Esophagus muscularis mucosa (tissue), 4 donors: ENCODE data around the gene PEAK3. TPM values are rescaled to one million over a fixed set of nuclear protein-coding genes. Genes with fewer than 3 reads are reported as not detected.

Experiments
- DNase-seq: peaks from one replicate; pipeline ENCODE4 v3.0.0-alpha.2; 2017; ENCODE audit errors: extremely low spot score
- H3K27ac ChIP-seq, 4 donors: fragments of 200-600 bp; sonication (generic); replicated peaks in 1 of 4; 1 replicate in 3 of 4; 2 replicates in 1 of 4; pipeline ENCODE4 v1.5.1; 2016 to 2019; ENCODE audit warnings: mild to moderate bottlenecking in 1 of 4
- H3K27me3 ChIP-seq, 4 donors: fragments of 200-600 bp; sonication (generic); one replicate each; pipeline versions ENCODE4 v1.5.1 to v1.6.0; 2016 to 2019
- H3K36me3 ChIP-seq, 4 donors: fragments of 200-600 bp; sonication (generic); one replicate each; pipeline ENCODE4 v1.5.1; 2016 to 2019
- H3K4me1 ChIP-seq, 4 donors: fragments of 200-600 bp; sonication (generic); one replicate each; pipeline ENCODE4 v1.5.1; 2016 to 2019
- H3K4me3 ChIP-seq, 4 donors: fragments of 200-600 bp; sonication (generic); 1 replicate in 2 of 4; 2 replicates in 2 of 4; pipeline ENCODE4 v1.5.1; 2016 to 2019; ENCODE audit warnings: mild to moderate bottlenecking in 4 of 4, moderate library complexity in 1 of 4
- H3K9me3 ChIP-seq, 4 donors: fragments of 200-600 bp; sonication (generic); 1 replicate in 3 of 4; 2 replicates in 1 of 4; pipeline ENCODE4 v1.5.1; 2016 to 2019
- CTCF ChIP-seq, 3 experiments: fragments of 200-600 bp in 2 of 3; fragments of 450-650 bp in 1 of 3; sonication (generic) in 2 of 3; IDR thresholded peaks; one replicate each; pipeline ENCODE4 v1.5.1; 2017 to 2019; ENCODE audit warnings: antibody characterized with exemption in 3 of 3, mild to moderate bottlenecking in 2 of 3, moderate library complexity in 1 of 3
- EP300 ChIP-seq: sonication (generic); formaldehyde crosslinking; IDR thresholded peaks from one replicate; pipeline ENCODE4 v1.6.1; 2017; ENCODE audit warnings: antibody characterized with exemption
- POLR2A ChIP-seq: fragments of 450-650 bp; IDR thresholded peaks from one replicate; pipeline ENCODE4 v1.6.1; 2017; ENCODE audit warnings: antibody characterized with exemption, moderate library complexity, mild to moderate bottlenecking, low read depth
- POLR2AphosphoS5 ChIP-seq, 2 donors: sonication (generic); formaldehyde crosslinking; IDR thresholded peaks; one replicate each; pipeline ENCODE4 v1.6.1; 2017; ENCODE audit warnings: antibody characterized with exemption in 2 of 2
- WGBS: methylation state at CpG from one replicate; pipeline ENCODE4 v1.1.5; 2018; 5-methylcytosine and 5-hydroxymethylcytosine counted together
- intact Hi-C: fragments of 100-400 bp; cut with DNase I; formaldehyde crosslinking; loops from one replicate; pipeline ENCODE4 v1.15.1; 2023
- total RNA-seq, 4 donors: library from RNA; depleted of rRNA; stranded (reverse); fragments of >200 nt; gene quantifications; one replicate each; pipeline versions ENCODE4 v1.1.0 to v1.2.1, GENCODE V29; 2016

The PEAK3 gene
- total RNA-seq, 4 donors from 2014 or later: 0.78 to 2.3 (median 1.3) TPM

GRCh38 chr19:2247433-2248101 lies 34.4 kb downstream of the PEAK3 start:
- Histone ChIP-seq H3K27ac (no peak overlapping the region), H3K4me3 (no peak overlapping the region), H3K9me3 (no peaks in the 10 kb centered on the region), H3K4me1 (peaks cover 29 to 68% (median 46%) of the 10 kb centered on the region in 4 donors), H3K36me3 (peaks cover 40 to 67% (median 61%) of the 10 kb centered on the region in 4 donors), H3K27me3 (peaks cover 11 to 37% (median 26%) of the 10 kb centered on the region in 4 donors)
- DNase-seq: no peak
- TF ChIP-seq CTCF (IDR thresholded peaks at IDR 0.05): no peak
- TF ChIP-seq POLR2A: no peak
- no peak for TF ChIP-seq EP300
- TF ChIP-seq POLR2AphosphoS5 (IDR thresholded peaks at IDR 0.05): no peak
- intact Hi-C loops: no loop called here
- WGBS: 87% methylated on average over 23 of the region's 28 CpGs

DNA sequence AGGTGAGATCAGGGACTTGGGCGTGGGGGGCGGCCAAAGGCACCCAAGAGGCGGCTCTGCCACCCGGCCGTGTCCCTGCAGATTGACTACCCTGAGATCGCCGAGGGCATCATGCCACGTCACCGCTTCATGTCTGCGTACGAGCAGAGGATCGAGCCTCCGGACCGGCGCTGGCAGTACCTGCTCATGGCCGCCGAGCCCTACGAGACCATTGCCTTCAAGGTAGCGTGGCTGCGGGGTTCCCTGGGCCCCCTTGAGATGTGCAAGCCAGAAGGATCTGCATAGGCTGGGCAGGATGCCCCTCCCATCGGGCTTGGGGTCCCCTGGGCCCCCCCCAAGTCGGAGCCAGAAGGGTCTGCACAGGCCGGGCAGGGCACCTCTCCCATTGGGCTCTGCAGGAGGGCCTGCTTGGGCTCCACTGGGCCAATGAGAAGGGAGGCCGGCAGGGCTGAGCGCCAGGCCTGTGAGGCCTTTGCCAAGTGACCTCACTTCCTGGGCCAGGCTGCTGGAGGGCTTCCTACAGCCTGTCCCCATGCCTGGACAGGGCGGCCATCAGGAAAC lies 35.1 kb downstream of the PEAK3 start:
- 87% methylated on average over 3 of the region's 26 CpGs for WGBS
- Histone ChIP-seq H3K27me3 (peaks cover 11 to 30% (median 19%) of the 10 kb centered on the region in 4 donors), H3K4me3 (no peak overlapping the region), H3K9me3 (no peaks in the 10 kb centered on the region), H3K4me1 (peaks cover 23 to 68% (median 46%) of the 10 kb centered on the region in 4 donors), H3K36me3 (peaks cover 40 to 67% (median 61%) of the 10 kb centered on the region in 4 donors), H3K27ac (no peak overlapping the region)
- intact Hi-C loops: no loop called here
- TF ChIP-seq CTCF (IDR thresholded peaks at IDR 0.05) (no peak), EP300 (no peak), POLR2A (no peak), POLR2AphosphoS5 (IDR thresholded peaks at IDR 0.05) (no peak)
- DNase-seq: no peak

DNA sequence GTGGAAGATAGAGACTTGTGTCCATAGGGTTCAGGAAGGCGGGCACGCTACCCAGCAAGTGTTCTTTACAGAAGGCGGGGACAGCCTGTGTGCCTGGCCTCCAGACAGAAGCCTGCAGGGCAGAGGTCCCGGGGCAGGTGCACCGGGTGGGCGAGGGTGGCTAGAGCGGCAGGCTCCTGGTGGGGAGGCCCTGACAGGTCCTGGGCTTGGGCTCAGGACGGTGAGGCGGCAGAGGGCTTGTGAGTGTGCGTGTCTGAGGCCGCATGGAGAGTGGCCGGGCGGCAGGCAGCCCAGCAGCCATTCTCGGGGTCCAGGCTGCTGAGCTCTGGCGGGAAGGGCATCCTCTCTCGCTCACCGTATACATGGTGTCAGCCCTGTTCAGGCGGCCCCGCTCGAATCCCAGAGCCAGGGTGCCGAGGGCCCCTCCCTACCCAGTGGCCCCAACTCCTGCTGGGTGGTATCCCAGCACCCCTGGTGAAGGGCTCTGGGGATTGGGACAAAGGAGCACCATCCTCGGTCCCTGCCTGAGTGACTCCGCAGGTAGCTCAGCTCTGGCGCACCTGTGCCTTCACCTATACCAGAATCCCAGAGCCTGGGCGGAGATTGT lies 35.9 kb downstream of the PEAK3 start:
- Histone ChIP-seq H3K4me3 (no peak overlapping the region), H3K4me1 (peaks cover 22 to 68% (median 46%) of the 10 kb centered on the region in 4 donors), H3K9me3 (no peaks in the 10 kb centered on the region), H3K36me3 (peaks cover 40 to 67% (median 61%) of the 10 kb centered on the region in 4 donors), H3K27me3 (peaks cover 11 to 23% (median 13%) of the 10 kb centered on the region in 4 donors), H3K27ac (no peak overlapping the region)
- 93% methylated on average over 19 of the region's 25 CpGs for WGBS
- DNase-seq: no peak
- intact Hi-C loops: no loop called here
- TF ChIP-seq EP300 (no peak), CTCF (IDR thresholded peaks at IDR 0.05) (no peak), POLR2AphosphoS5 (IDR thresholded peaks at IDR 0.05) (no peak), POLR2A (no peak)

GRCh38 chr19:2245273-2245672 lies 36.7 kb downstream of the PEAK3 start:
- Histone ChIP-seq H3K4me1 (peaks cover 22 to 68% (median 46%) of the 10 kb centered on the region in 4 donors), H3K4me3 (no peak overlapping the region), H3K36me3 (peaks cover 40 to 67% (median 61%) of the 10 kb centered on the region in 4 donors), H3K27me3 (peaks cover 3 to 14% (median 5%) of the 10 kb centered on the region in 4 donors), H3K27ac (no peak overlapping the region), H3K9me3 (no peaks in the 10 kb centered on the region)
- intact Hi-C loops: no loop called here
- TF ChIP-seq POLR2AphosphoS5 (IDR thresholded peaks at IDR 0.05) (no peak), CTCF (IDR thresholded peaks at IDR 0.05) (no peak), EP300 (no peak), POLR2A (no peak)
- DNase-seq: no peak
- WGBS: 90% methylated on average over 15 of the region's 15 CpGs
